ENCODE data around the gene CD244.

Gene CD244

DNA sequence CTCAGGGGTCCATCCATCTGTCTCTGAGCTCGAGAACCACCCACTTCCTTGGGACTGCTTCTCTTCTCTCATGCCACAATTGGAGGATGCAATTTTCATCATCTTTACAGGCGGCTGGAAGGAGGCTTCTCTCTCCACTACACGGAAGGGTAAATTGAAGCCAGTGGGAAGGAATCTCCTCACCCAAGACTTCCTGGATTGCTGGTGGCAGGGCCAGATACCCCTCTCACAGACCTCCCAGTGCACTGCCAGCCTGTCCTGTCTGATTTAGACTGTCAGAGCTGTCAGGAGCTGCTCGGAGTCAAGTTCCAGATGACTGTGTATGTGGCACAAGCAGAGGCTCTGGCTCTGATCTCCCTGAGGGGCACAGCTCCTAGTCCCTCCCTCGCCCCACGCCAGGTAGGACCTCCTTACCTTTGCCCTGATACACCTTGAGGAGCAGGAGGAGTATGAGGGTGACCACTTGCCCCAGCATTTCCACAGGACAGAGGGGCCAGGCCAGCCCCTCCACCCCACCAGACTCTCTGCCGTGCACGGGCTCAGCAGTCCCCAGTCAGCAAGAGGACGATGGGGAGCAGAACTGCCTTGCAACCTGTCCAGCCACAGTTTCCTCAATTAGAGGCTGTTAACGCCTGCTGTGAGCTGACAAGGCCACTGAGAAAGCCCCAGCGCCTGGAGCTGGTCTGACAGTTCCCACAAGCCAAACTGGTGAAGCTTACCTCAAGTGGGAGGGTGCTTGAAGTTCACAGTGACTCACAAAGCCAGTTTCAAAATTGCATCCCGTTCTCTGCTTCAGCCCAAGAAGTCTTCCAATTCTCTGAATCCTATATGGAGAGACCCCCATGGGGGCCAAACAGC, at the start of gene CD244:
CD244 (minus strand) TSS at position 685 of the 858 bp plus-strand sequence; CDS start at position 475, 210 bp downstream.
- TF ChIP-seq, protein P1, sequence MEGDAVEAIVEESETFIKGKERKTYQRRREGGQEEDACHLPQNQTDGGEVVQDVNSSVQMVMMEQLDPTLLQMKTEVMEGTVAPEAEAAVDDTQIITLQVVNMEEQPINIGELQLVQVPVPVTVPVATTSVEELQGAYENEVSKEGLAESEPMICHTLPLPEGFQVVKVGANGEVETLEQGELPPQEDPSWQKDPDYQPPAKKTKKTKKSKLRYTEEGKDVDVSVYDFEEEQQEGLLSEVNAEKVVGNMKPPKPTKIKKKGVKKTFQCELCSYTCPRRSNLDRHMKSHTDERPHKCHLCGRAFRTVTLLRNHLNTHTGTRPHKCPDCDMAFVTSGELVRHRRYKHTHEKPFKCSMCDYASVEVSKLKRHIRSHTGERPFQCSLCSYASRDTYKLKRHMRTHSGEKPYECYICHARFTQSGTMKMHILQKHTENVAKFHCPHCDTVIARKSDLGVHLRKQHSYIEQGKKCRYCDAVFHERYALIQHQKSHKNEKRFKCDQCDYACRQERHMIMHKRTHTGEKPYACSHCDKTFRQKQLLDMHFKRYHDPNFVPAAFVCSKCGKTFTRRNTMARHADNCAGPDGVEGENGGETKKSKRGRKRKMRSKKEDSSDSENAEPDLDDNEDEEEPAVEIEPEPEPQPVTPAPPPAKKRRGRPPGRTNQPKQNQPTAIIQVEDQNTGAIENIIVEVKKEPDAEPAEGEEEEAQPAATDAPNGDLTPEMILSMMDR (IDR thresholded peaks at IDR 0.05) = no peak
- TF ChIP-seq ZFX (IDR thresholded peaks at IDR 0.05; ENCODE audit: borderline replicate concordance) = no peak
- no peak within 1 kb of the TSS for H3K27ac ChIP-seq

DNA sequence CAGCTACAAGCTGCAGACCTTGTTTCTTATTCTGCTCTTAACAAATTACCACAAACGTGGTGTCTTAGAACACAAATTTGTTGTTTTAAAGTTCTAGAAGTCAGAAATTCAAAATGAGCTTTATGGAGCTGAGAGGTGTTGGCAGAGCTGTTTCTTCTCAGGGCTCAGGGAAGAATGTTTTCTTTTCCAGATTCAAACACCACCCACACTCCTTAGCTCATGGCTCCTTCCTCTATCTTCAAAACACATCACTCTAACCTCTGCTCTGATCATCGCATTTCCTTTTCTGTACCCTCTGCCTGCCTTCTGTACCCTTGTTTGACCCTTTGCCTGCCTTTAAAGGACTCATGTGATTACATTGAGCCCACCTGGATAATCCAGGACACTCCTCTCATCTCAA, 49.2 kb upstream of the CD244 start:
- TF ChIP-seq ZFX (IDR thresholded peaks at IDR 0.05; ENCODE audit: borderline replicate concordance) = no peak
- TF ChIP-seq, protein P1 (IDR thresholded peaks at IDR 0.05) = no peak
- no peak overlapping the region for H3K27ac ChIP-seq

GRCh38 chr1:160911441-160911840, 48.8 kb upstream of the CD244 start:
- TF ChIP-seq, protein P1 (IDR thresholded peaks at IDR 0.05) = no peak
- TF ChIP-seq ZFX (IDR thresholded peaks at IDR 0.05; ENCODE audit: borderline replicate concordance) = no peak
- H3K27ac ChIP-seq = no peak overlapping the region

- TF ChIP-seq, protein P1 (IDR thresholded peaks at IDR 0.05) = no peak
- TF ChIP-seq ZFX (IDR thresholded peaks at IDR 0.05; ENCODE audit: borderline replicate concordance) = no peak
Measured at GRCh38 chr1:160910170-160910750, 47.6 kb upstream of the CD244 start.

GRCh38 chr1:160907976-160908375, 45.3 kb upstream of the CD244 start:
- no peak overlapping the region for H3K27ac ChIP-seq
- TF ChIP-seq, protein P1 (IDR thresholded peaks at IDR 0.05) = no peak
- no peak for TF ChIP-seq ZFX (IDR thresholded peaks at IDR 0.05; ENCODE audit: borderline replicate concordance)

More at GRCh38 chr1:160910170-160910750, 47.6 kb upstream of the CD244 start:
- no peak overlapping the region for H3K27ac ChIP-seq

DNA sequence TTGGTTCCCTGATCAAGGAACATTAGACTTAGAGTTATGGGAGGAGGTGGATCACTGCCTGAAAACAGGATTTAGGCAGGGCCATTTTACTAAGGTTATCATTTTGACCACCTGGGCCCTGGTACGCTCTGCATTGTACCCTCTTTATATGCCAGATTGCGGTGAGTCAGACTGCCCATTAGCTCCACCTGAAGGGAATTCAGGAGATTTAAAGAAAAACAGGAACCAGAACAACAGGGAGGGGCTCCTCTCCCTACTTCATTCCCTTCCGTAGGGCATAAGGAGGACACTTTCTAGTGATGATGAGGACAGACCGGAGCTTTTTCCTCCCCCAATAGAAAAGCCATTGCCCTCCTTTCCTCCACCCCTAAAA, 42.9 kb upstream of the CD244 start:
- no peak overlapping the region for H3K27ac ChIP-seq
- TF ChIP-seq, protein P1 (IDR thresholded peaks at IDR 0.05) = no peak
- TF ChIP-seq ZFX (IDR thresholded peaks at IDR 0.05; ENCODE audit: borderline replicate concordance) = no peak

Data from 22Rv1 (cell line).